Loucy (cell line): ENCODE data around the gene CCL20.

Source experiments
- H2AFZ ChIP-seq: fragments of 200-600 bp; sonication (generic); 2 replicates; pipeline ENCODE4 v1.6.0; 2016; ENCODE audit warnings: antibody characterized with exemption, mild to moderate bottlenecking, low read length, moderate library complexity
- H3F3A ChIP-seq: fragments of 200-600 bp; 2 replicates; pipeline ENCODE4 v1.6.0; 2016; ENCODE audit warnings: antibody characterized with exemption, low read depth, mild to moderate bottlenecking
- H3K27me3 ChIP-seq: fragments of 200-600 bp; sonication (generic); 2 replicates; pipeline ENCODE4 v1.6.1; 2014; ENCODE audit warnings: low read length, mild to moderate bottlenecking; ENCODE audit not compliant: insufficient read depth, poor library complexity, severe bottlenecking
- H3K36me3 ChIP-seq: fragments of 200-600 bp; sonication (generic); 2 replicates; pipeline ENCODE4 v1.6.1; 2016; ENCODE audit warnings: low read length; ENCODE audit not compliant: insufficient read depth
- H3K4me1 ChIP-seq: fragments of 200-600 bp; sonication (generic); 2 replicates; pipeline ENCODE4 v1.5.1; 2014; ENCODE audit warnings: low read length, mild to moderate bottlenecking; ENCODE audit not compliant: insufficient read depth, poor library complexity, severe bottlenecking
- H3K4me2 ChIP-seq: fragments of 200-600 bp; sonication (generic); 2 replicates; pipeline ENCODE4 v1.6.0; 2014; ENCODE audit warnings: antibody characterized with exemption, low read length, low read depth, mild to moderate bottlenecking; ENCODE audit not compliant: poor library complexity, severe bottlenecking
- H3K4me3 ChIP-seq: fragments of 200-600 bp; sonication (generic); 2 replicates; pipeline ENCODE4 v1.5.1; 2014; ENCODE audit warnings: low read length, mild to moderate bottlenecking, mixed read lengths; ENCODE audit not compliant: poor library complexity, severe bottlenecking
- H3K79me2 ChIP-seq: fragments of 200-600 bp; sonication (generic); 2 replicates; pipeline ENCODE4 v1.6.1; 2014; ENCODE audit warnings: low read length; ENCODE audit not compliant: insufficient read depth
- H3K9ac ChIP-seq: fragments of 200-600 bp; sonication (generic); 2 replicates; pipeline ENCODE4 v1.6.0; 2014; ENCODE audit warnings: mild to moderate bottlenecking, low read depth, low read length, moderate library complexity; ENCODE audit not compliant: poor library complexity, severe bottlenecking
- H3K9me2 ChIP-seq: fragments of 200-600 bp; sonication (generic); replicated peaks from 2 replicates; pipeline ENCODE4 v1.6.1; 2016; ENCODE audit warnings: low read depth, low read length, mixed read lengths
- H3K9me3 ChIP-seq: fragments of 200-600 bp; sonication (generic); 2 replicates; pipeline ENCODE4 v1.6.1; 2014; ENCODE audit warnings: mild to moderate bottlenecking, antibody characterized with exemption, low read length, low read depth; ENCODE audit not compliant: insufficient read depth
- H4K20me1 ChIP-seq: fragments of 200-600 bp; sonication (generic); 2 replicates; pipeline ENCODE4 v1.6.0; 2014; ENCODE audit warnings: antibody characterized with exemption, low read length, mild to moderate bottlenecking; ENCODE audit not compliant: insufficient read depth, poor library complexity, severe bottlenecking
- EZH2phosphoT487 ChIP-seq: fragments of 200-600 bp; IDR thresholded peaks from 2 replicates; pipeline ENCODE4 v1.6.1; 2018; ENCODE audit warnings: antibody characterized with exemption, mild to moderate bottlenecking, moderate library complexity, borderline replicate concordance
- TF ChIP-seq, protein P1 (sequence below): fragments of 200-600 bp; sonication (generic); conservative IDR thresholded peaks from 2 replicates; pipeline ENCODE4 v1.5.1; 2014; ENCODE audit warnings: mild to moderate bottlenecking, antibody characterized with exemption, low read length

CCL20 gene

DNA sequence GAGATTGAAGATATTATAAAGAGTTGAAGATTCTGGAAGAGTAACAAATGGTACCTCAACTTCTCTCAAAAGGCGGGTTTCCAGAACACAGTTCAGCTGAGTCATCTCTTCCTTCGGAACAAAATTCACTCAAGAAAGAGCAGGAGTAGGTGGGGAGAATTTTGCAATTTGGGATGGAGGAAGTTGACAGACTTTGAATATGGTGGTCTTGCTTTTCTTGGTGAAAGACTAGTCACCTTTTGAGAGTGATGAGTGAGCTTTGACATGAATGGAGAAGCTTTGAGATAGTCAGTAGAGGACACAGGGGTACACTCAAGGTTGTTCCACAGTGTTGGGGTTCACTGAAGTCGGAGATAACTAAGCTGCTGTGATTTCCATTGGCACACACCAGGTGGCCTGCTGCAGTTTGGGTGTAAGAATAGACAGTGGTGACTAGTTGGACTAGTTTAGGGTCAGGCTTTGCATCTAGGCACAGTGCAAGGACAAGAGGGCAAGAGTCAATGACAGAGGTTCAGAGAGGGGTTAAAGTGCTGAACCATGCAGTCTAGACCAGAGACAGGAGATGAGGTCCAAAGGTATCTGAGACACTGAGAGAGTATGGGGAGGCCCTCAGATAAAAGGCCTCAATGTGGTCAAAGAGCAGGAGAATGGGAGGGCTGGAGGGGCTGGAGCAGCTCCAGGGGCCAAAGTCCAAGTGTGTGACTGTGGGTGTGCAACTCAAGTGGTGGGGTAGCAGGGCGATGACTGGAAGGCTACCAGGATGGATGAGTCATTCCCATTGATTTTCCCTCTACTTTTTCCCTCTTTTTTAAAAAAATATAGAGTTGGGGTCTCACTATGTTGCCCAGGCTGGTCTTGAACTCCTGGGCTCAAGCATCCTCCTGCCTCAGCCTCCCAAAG, 7.7 kb downstream of the CCL20 start:
- Histone ChIP-seq H3K9ac (no peak overlapping the region), H2AFZ (no peak overlapping the region)

DNA sequence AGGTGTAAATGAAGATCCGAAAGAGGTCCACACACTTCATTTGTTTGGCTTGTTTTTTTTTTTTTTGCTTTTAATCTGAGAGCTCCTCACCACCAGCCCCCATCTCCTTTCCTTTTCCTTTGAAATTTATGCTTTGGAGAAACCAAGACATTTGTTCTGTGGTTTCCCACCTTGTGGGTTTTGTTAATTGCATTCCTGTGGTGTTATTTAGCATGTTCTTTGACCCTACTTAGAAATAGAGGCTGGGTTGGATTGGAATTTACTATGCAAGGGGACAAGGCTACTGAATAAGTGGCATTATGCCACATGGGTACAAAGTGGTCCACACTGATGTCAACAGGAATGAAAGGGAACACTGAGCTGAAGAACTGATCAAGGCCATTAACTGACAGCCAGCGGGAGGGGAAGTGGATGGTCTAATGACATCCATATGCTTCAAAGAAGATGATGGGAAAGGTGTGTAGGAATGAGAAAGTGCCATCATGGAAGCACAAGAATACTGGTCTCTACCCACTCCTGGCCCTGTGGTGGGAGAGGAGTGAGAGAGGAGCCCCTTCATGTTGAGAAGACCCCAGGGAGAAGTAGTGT, 8.9 kb downstream of the CCL20 start:
- Histone ChIP-seq H3K9me3 (no peaks in the 10 kb centered on the region), H3K27me3 (no peaks in the 10 kb centered on the region), H4K20me1 (no peaks in the 10 kb centered on the region), H3K4me2 (no peak overlapping the region), H2AFZ (no peak overlapping the region), H3K4me3 (no peak overlapping the region), H3K4me1 (no peaks in the 10 kb centered on the region), H3K36me3 (no peaks in the 10 kb centered on the region), H3K9me2 (no peaks in the 10 kb centered on the region), H3K79me2 (no peaks in the 10 kb centered on the region), H3K9ac (no peak overlapping the region), H3F3A (no peaks in the 10 kb centered on the region)
- TF ChIP-seq, protein P1, sequence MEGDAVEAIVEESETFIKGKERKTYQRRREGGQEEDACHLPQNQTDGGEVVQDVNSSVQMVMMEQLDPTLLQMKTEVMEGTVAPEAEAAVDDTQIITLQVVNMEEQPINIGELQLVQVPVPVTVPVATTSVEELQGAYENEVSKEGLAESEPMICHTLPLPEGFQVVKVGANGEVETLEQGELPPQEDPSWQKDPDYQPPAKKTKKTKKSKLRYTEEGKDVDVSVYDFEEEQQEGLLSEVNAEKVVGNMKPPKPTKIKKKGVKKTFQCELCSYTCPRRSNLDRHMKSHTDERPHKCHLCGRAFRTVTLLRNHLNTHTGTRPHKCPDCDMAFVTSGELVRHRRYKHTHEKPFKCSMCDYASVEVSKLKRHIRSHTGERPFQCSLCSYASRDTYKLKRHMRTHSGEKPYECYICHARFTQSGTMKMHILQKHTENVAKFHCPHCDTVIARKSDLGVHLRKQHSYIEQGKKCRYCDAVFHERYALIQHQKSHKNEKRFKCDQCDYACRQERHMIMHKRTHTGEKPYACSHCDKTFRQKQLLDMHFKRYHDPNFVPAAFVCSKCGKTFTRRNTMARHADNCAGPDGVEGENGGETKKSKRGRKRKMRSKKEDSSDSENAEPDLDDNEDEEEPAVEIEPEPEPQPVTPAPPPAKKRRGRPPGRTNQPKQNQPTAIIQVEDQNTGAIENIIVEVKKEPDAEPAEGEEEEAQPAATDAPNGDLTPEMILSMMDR, result no peak
- no peak for TF ChIP-seq EZH2phosphoT487

More for the DNA sequence above, 7.7 kb downstream of the CCL20 start:
- no peaks in the 10 kb centered on the region for H3K4me1 ChIP-seq
- TF ChIP-seq, protein P1, result no peak
- no peak for TF ChIP-seq EZH2phosphoT487
- no peak overlapping the region for H3K4me2 ChIP-seq
- H3K4me3 ChIP-seq, result no peak overlapping the region
- H3K36me3 ChIP-seq, result no peaks in the 10 kb centered on the region
- H3K79me2 ChIP-seq, result no peaks in the 10 kb centered on the region
- H4K20me1 ChIP-seq, result no peaks in the 10 kb centered on the region
- no peaks in the 10 kb centered on the region for H3K9me3 ChIP-seq
- H3F3A ChIP-seq, result no peaks in the 10 kb centered on the region
- H3K9me2 ChIP-seq, result no peaks in the 10 kb centered on the region
- no peaks in the 10 kb centered on the region for H3K27me3 ChIP-seq

DNA sequence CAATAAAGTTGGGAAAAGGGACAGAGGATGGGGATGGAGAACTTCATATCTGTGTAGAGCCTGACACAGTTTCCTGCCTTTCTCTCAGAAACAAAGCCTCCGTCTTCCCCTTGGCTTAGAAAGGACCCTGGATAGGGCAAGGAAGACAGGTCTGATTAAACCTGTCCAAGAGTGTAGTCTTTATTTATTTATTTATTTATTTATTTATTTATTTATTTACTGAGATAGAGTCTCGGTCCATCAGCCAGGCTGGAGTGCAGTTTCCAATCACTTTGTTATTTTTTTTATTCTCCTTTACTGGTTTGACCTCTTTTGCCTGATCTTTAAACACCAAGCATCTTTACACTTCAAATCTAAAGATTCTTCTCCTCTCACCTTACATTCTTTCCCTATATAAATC, 10.3 kb downstream of the CCL20 start:
- Histone ChIP-seq H3K4me2 (no peak overlapping the region), H3K79me2 (no peaks in the 10 kb centered on the region)
- no peak for TF ChIP-seq EZH2phosphoT487
- TF ChIP-seq, protein P1, result no peak

More for the DNA sequence above, 10.3 kb downstream of the CCL20 start:
- no peaks in the 10 kb centered on the region for H3K9me2 ChIP-seq
- no peaks in the 10 kb centered on the region for H3K4me1 ChIP-seq
- H4K20me1 ChIP-seq, result no peaks in the 10 kb centered on the region
- no peaks in the 10 kb centered on the region for H3F3A ChIP-seq
- no peak overlapping the region for H3K4me3 ChIP-seq
- no peaks in the 10 kb centered on the region for H3K27me3 ChIP-seq
- H3K9me3 ChIP-seq, result no peaks in the 10 kb centered on the region
- H3K9ac ChIP-seq, result no peak overlapping the region
- no peaks in the 10 kb centered on the region for H3K36me3 ChIP-seq
- no peak overlapping the region for H2AFZ ChIP-seq
